ENCODE data around the gene LANCL2. TPM values are rescaled to one million over a fixed set of nuclear protein-coding genes. Genes with fewer than 3 reads are reported as not detected.
A peak's percentile ranks its signal among the peaks of the same experiment; 100 is the strongest.
"Not testable (repeated sequence)": the region's sequence is repeated elsewhere in the genome, so short reads cannot be mapped to it uniquely, and the experiment has no call there.

The LANCL2 gene
- total RNA-seq, 1 donor from 2014 or later = 23.6 TPM

DNA sequence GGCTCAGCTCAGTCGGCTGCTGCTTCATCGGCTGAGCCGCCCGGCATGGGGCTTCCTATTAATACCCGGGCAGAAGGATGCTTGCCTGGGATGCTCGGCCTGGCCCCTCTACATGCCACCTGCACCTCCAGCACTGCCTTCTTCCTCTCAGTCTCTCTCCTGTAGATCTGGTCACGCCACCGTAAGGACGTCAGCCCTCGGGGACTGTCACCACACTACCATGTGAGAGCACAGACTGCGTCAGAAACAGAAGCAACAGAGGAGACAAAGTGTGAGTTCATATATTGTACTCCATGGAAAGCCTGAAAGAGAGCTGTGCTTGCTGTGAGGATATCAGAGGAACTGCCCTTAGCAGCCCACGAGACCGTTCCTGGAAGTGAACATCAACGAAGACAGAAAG, 107.3 kb downstream of the LANCL2 start:
- not testable (repeated sequence) for DNase-seq

DNA sequence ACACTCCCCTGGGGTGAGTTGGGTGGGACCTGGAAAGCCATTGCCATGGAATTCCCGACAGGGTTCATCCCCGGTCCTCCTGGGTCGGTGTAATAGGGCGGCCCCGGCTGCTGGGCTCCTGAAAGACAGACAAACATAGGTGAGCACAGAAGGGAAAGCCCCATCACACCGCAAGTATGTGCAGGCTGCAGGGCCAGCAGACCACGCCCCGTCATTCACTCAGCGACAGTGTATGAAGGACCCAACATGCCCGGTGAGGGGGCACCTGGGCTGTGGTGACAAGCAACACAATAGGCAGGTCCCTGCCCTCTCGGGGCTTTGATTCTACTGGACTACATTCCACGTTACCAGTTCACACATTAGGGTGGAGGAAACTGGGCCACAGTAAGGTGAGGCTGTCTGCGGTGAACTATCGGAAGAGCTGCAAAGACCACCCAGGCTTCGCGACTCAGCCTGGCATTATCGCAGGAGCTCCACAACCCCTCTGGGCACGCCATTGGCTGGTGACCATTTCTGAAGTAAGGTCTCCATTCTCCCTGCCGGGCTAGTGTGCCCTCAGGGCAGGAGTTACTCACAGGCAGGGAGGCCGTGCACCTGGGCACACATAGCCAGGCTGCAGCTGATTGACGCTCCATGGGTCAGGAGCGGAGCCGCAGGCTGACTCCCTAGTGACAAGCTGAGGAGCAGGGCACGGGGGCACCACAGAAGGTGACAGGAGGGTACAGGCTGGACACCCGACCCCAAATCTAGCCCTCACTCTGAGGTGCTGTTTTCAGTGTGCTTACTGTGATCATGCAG, 108.0 kb downstream of the LANCL2 start:
- no peak for DNase-seq

DNA sequence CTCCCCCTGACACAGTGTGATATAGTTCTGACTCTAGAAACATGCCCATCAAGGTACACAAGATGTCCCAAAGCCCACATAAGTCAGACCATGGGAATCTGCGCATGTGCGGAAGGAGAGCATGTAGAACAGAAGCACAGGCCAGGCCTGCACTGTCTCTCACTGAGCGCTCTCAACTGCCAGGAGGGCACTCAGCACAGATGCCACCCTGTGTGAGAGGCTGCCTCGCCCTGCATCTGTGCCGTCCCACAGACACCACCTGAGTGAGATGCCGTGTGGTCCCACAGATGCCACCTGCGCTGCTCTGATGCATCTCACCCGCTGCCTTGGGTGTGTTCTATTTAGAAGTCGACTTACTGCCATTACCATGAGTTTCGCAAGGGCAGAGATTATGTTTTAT, 108.8 kb downstream of the LANCL2 start:
- no peak for DNase-seq

DNA sequence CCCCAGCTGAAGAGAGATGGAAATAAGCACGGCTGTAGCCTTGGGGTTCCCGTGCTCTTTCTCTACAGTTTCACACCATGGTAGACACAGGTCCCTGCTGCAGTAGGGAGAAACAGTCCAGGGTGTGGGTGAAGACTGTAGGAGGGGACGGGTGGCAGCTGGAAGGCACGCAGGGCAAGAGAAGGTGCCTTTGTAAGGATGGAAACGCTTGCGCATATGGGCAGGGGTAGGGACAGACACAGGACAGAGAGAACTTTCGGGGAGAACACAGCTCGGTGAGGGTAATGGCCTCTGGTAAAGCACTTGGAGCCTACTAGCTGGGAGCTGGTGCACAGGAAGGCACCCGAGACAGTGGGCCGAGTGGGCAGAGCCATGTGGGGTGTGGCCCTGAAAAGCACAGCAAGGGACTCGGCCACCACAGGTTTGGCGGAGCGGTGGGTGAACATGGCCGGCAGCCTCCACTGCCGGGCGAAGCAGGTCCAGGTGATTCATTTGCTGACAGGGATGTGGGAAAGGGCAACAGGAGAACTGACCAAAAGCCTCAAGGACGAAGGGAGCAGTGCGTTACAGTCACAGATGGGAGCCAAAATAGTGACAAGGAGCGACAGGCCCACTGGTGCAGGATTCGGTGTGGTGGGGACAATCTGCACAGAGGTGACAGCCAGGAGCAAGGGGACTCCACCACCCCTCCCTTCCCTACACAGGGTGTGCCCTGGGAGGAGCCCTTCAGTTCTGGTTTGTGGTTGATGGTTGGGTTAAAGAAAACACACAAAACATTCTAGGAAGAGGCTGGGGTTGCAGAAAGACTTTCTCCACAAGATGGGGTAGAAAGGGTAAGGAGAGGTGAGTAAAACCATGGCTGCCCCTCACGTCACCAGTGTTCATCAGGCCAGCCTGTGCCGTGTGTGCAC, 110.1 kb downstream of the LANCL2 start:
- no peak for DNase-seq

DNA sequence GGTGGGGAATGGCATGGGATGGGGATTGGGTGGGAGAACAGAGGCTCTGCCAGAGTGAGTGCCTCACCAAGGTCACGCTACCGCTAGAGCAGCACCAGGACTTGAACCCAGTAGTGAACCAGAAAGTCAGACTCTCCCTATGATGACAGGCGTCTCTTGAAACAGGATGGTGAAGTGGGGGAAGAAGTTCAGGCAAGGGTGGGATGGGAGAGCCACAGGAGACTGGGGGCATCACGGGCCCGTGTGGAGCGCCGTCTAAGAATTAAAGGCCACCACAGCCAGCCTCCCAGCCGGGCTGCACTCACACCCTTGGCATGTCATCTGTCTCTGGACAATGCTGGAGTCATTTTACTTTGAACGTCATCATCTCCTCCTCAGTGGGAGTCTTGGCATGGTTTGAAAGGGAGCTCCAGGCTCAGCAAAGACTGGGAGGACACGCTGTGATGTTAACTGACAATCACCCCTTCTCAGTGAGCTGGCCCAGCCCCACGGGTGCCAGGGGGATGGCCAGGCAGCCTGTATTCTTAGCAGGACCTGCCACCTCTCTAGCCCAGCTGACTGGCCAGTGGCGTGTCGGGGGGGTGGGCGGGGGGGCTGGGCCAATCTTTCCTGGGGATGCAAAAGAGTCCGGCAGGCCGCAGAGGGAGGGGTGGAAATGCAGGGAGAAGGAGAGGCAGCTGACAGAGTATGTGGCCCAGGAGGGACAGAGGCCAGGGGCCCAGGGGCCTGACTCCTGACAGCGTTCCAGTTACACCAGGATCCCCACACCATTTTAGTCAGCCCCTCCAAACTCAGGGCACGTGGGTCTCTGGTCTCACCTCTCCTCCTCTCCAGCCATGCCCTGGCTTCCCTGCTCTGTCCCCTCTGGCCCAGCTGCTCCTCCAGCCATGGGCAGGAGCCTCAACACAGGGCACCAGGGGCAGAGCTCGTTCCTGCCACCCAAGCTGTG, 111.0 kb downstream of the LANCL2 start:
- no peak for DNase-seq

DNA sequence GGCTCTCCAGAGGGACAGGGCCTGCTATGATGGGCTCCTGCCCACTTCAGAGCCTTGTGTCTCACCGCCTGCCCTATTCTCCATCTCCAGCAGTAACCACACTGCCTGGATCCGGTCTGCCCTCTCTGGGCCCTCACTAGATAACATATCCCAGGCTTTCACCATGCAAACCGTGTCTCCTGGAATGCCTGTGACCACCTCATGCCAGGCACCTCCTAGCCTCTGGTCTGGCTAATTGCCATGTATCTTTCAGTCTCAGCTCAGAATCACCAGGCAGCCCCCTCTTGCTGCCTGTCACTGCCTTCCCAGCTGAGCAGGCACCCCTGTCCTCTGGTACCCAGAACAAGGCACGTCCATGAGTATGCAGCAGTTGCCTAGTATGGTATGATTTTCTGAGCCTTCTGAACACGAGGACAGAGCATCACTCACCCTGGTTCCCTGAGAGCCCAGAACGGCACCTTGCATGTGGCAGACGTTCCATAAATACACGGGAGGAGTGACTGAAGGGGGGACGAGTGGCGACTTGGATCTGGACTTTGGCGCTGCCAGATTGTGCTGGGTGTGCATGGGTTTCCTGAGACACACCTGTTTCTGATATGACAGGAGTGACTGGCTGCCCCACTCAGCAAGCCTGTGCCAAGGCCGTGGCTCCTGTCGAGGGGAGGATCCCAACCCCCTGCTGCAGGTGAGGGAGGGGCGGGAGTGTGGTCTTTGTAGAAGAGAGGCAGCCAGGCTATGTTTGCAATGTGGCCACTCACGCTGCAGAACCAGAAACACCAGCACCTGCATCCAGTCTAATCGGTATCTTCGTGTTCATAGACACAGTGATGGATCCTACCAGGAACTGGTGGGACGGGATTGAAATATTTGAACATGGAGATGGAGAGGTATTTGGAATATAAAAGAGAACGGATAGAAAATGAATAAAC, 112.0 kb downstream of the LANCL2 start:
- no peak for DNase-seq

DNA sequence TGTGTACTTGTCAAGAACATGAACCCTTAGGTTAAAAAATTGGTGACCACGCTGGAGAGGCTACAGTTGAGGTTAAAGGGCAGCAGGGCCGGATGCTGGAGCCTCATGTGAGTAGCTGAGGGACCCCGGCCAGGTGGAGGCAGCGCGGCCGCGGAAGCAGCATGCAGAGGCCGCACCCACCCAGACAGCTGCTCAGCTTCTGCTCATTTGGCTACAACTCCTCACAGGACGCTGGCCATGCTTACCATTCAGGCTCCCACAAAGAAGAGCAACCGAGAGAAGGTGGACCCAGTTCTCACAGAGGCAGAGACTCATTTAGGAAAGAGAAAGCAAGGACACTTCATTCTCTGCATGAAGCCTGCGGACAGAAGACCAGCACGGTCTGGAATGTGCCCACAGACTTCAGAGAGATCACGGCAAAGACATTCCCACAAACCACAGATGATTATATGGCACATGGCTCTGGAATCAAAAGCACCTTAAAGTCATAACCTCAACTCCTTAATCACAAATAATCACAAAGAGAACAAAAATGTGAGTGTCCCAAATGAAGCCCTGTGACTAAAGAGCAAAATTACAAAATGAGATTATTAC, 112.7 kb downstream of the LANCL2 start:
- DNase-seq = peak; percentile 19

DNA sequence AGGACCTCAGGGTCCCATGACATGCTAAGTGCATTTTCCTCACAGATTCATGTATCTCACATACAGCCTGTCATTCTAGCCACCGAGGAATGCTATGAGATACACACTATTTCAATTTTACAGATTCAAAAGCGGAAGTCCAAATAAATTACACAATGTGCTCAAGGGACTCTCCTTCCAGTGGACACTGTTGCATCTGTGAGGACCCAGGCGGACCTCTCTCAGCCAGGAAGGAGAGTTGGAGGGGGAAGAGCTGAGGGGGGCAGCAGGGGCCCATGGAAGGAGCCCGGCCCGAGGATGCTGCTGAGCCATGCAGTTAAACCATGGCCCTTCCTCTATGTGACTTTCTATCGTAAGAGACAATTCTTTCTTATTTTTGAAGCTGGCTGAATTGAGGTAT, 113.6 kb downstream of the LANCL2 start:
- DNase-seq = no peak

DNA sequence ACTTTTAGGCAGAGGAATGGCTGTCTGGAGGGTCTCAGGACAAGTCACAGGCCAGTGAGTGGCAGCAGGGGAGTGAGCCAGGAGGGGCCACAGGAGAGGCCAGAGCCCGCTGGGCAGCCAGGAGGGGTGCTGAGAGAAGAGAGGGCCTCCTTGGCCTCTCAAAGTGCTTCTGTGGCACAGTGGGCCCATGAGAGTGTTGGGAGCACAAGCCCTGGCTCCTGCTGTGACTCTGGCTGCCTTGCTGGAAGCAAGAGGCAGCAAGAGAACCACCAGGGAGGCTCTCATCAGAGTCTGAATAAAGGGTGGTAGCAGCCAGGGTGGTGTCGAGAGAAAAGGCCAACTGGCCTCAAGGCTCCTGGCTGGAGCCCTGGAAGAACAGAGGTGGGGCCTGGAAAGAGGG, 116.0 kb downstream of the LANCL2 start:
- no peak for DNase-seq

DNA sequence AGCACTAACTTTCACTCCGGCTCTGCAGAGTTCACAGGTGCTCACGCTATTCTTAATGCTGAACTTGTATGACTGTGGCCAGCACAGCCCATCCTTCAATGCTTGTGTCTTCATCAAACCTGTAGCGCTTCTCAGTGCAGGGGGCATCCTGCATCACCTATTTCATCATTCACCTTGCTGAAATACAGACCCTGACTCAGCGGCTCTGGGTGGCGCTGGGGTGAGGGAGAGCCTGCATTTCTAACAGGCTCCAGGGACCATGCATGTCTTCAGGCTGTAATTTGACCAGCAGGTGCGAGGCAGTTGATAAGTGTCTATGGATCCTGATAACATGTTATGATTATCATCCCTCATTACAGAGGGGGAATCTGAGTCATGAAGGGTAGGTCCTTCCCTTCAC, 117.9 kb downstream of the LANCL2 start:
- no peak for DNase-seq

Other genes with a start within 250 kb of the LANCL2 start
- gene VOPP1, start 207.2 kb downstream of the LANCL2 start, total RNA-seq = 47.0 TPM

Measured in tongue (tissue), 2 donors.